ENCODE data around the gene PRDX2.

The PRDX2 gene

GRCh38 chr19:12752056-12752781 lies 49.4 kb downstream of the PRDX2 start:
- no peak for DNase-seq
- TF ChIP-seq POLR2A (IDR thresholded peaks at IDR 0.05; ENCODE audit: low read length) (no peak), GATA1 (IDR thresholded peaks at IDR 0.05; ENCODE audit: low read depth, low read length) (no peak)

DNA sequence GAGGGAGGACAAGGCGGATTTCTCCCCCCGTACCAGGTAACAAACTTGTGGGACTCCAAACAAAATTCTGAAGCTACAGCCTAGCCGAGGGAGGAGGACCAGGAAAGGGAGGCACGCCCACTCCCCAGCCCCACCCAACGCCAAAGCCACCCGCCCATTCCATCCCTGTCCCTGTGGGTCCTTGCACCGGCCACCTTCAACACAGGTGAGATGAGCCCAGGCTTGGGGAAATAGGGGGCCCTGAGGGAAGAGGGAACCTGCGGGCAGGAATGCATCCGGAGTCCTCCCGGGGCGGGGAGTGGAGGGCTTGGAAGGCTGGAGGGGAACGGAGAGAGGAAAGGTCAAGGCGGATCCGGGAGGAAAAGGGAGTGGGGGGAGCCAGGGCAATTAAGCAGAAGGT lies 50.0 kb downstream of the PRDX2 start, which contains the start of gene BEST2:
Gene BEST2 (plus strand): TSS at position 157 of the 400 bp plus-strand sequence. CDS start 802 bp downstream, outside the sequence.
- DNase-seq, result no peak
- TF ChIP-seq POLR2A (IDR thresholded peaks at IDR 0.05; ENCODE audit: low read length) (no peak), GATA1 (IDR thresholded peaks at IDR 0.05; ENCODE audit: low read depth, low read length) (no peak)

DNA sequence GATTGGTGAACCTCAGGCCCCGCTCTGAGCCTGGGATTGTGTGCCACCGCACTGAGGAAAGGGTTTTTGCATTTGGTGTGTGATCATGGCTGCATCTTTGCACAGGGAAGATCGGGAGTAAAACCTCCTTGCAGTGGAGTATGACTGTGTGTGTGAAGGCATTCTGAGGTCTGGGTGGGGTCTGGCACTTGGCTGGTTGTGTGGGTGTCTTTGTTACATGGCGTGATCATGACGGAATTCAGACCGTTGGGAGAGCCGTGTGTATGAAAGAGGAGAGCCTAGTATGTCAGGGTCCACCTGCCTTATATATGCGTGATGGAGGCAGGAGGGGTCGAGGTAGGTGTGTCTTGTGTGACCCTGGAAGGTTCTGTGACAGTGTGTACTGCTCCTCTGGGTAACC lies 50.7 kb downstream of the PRDX2 start:
- no peak for DNase-seq
- no peak for TF ChIP-seq GATA1 (IDR thresholded peaks at IDR 0.05; ENCODE audit: low read depth, low read length)
- no peak for TF ChIP-seq POLR2A (IDR thresholded peaks at IDR 0.05; ENCODE audit: low read length)

GRCh38 chr19:12749938-12750521 lies 51.6 kb downstream of the PRDX2 start:
- TF ChIP-seq GATA1 (IDR thresholded peaks at IDR 0.05; ENCODE audit: low read depth, low read length) (no peak), POLR2A (IDR thresholded peaks at IDR 0.05; ENCODE audit: low read length) (no peak)
- DNase-seq, result no peak

DNA sequence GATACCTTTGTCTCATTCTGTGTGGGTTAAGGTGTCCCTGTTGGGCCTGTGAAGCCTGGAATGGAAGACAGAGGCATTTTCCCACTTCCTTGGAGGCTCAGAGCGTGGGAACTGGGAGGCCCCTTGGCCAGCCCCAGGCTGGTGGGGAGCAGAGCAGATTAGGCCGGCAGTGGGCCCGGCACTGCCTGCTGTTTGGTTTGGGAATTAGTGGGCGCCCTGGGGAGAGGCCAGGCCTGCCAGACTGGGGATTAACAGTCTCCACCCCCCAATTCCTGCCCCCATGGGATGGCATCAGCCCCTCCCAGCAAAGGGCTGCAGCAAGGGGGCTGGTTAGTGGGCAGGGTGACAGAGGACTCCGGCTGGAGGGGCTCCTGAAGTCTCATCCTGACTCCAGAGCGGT lies 53.1 kb downstream of the PRDX2 start:
- no peak for TF ChIP-seq GATA1 (IDR thresholded peaks at IDR 0.05; ENCODE audit: low read depth, low read length)
- no peak for TF ChIP-seq POLR2A (IDR thresholded peaks at IDR 0.05; ENCODE audit: low read length)

More for the DNA sequence above, 53.1 kb downstream of the PRDX2 start:
- DNase-seq, result no peak
